Epithelial cell of esophagus (primary cell): ENCODE results near the gene FGD6.
A peak's percentile ranks its signal among the peaks of the same experiment; 100 is the strongest.

ENCODE experiments used
- DNase-seq: peaks from one replicate; pipeline ENCODE4 v3.0.0; 2010; ENCODE audit warnings: low read depth
- H3K4me3 ChIP-seq: 2 replicates; pipeline ENCODE4 v1.5.1; 2011; ENCODE audit warnings: mild to moderate bottlenecking, low read length, control low read depth
- TF ChIP-seq, protein P1 (sequence below): IDR thresholded peaks from 2 replicates; pipeline ENCODE4 v1.5.1; 2011; ENCODE audit warnings: low read depth, mild to moderate bottlenecking, low read length, control low read depth, inconsistent platforms; ENCODE audit not compliant: insufficient read depth; ENCODE audit errors: missing control alignments

The FGD6 gene

DNA sequence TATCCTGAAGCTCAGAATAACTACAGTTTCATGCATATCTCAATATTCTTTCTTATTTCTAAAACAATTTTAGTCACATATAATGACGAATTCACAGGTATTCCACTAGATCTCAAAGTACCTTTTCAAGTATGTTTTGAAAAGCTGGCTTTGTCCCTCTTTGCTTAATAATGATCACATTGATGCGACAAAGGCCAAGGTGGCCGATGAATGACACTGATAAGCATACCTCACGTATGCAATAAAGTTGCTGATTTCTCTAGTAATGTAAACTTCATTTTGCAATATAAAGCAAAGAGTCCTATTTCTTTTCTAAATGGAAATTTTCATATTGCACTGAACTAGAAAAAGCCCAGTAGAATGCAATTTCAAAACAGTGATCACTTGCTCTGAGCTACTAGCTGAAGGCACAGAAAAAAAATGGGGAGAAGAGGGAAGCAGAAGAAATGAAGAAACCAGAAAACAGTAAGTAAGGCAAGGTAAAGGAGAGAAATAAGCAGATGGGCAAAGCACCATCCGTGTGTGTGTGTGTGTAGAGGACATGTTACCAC, 29.3 kb downstream of the FGD6 start:
- TF ChIP-seq, protein P1, sequence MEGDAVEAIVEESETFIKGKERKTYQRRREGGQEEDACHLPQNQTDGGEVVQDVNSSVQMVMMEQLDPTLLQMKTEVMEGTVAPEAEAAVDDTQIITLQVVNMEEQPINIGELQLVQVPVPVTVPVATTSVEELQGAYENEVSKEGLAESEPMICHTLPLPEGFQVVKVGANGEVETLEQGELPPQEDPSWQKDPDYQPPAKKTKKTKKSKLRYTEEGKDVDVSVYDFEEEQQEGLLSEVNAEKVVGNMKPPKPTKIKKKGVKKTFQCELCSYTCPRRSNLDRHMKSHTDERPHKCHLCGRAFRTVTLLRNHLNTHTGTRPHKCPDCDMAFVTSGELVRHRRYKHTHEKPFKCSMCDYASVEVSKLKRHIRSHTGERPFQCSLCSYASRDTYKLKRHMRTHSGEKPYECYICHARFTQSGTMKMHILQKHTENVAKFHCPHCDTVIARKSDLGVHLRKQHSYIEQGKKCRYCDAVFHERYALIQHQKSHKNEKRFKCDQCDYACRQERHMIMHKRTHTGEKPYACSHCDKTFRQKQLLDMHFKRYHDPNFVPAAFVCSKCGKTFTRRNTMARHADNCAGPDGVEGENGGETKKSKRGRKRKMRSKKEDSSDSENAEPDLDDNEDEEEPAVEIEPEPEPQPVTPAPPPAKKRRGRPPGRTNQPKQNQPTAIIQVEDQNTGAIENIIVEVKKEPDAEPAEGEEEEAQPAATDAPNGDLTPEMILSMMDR = no peak
- DNase-seq = no peak
- no peak overlapping the region for H3K4me3 ChIP-seq

DNA sequence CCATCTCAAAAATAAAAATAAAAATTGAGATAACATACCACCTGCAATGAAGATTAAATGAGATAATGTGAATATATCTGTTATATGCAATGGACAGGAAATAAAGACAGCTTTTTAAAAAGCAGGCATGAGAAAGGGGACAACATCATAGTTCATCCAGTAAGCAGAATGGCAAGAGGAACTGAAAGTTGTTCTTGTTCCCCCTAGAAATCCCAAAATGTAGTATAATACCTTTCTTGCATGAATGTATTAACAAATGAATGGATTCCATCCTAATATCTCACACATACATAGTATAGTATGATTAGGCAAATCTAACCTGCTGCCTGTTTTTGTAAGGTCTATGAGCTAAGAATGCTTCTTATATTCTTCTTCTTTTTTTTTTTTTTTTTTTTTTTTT, 31.4 kb downstream of the FGD6 start:
- no peak for DNase-seq

DNA sequence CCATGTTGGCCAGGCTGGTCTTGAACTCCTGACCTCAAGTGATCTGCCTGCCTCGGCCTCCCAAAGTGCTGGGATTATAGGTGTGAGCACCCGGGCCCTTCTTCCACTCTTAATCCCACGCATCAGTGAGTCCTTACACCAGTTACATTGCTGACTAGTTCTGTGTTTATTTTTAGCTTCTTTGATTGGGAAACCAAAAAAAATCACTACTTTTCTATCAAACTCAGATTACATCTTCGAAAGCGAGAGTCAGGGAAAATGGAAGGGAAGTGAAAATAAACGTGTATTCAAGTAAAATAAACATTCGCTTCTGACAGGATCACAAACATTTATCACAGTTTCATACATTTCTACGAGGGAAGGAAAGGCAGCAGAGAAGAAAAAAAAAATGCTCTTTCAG, 32.2 kb downstream of the FGD6 start:
- TF ChIP-seq, protein P1 = no peak
- no peak overlapping the region for H3K4me3 ChIP-seq
- DNase-seq = no peak

More for the DNA sequence above, 31.4 kb downstream of the FGD6 start:
- no peak overlapping the region for H3K4me3 ChIP-seq
- TF ChIP-seq, protein P1 = no peak

DNA sequence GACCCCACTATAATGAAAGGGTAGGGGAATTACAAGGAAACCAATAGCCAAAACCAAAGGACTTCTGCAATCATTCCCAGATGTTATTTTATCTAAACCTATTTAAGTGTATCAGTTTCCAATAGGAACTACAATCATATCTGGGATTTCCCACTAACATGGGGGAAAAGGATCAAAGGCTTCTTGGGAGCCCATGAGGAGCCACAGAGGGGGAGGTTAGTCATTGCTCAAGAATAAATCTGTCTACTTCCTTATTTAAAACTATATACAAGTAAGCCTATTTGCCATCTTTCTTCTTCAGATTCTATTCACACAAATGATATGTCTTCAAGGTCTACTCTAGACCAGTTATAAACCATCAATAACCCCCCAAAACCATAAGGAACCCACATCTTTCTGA, 33.1 kb downstream of the FGD6 start:
- DNase-seq = no peak
- TF ChIP-seq, protein P1 = no peak
- no peak overlapping the region for H3K4me3 ChIP-seq

DNA sequence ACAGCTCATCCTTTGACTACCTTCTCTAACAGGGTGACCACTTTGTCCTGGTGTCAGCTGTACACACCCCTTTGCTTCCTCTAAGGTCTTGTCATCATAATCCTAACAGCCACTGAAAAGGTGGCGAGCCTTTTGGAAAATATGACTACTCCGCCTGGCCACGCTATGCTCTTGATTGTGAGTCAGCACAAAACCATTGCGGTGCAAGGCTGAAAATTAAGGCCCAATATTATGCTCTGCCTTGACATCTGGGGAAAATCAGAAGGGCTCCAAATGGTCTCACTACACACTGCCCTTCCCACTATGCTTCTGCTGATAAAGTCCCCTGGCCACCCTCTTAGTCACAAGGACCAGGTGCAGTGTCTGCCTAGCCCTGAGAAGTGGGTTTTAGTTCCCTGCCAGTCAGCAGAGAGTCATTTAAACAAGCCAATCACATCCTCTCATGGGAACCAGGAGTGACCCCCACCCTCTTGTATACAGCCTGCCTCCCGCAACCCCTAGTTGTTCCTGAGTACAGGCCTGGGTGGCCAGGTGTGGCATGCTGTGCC, 34.3 kb downstream of the FGD6 start:
- DNase-seq = peak; percentile 81
- no peak overlapping the region for H3K4me3 ChIP-seq
- TF ChIP-seq, protein P1 = no peak

DNA sequence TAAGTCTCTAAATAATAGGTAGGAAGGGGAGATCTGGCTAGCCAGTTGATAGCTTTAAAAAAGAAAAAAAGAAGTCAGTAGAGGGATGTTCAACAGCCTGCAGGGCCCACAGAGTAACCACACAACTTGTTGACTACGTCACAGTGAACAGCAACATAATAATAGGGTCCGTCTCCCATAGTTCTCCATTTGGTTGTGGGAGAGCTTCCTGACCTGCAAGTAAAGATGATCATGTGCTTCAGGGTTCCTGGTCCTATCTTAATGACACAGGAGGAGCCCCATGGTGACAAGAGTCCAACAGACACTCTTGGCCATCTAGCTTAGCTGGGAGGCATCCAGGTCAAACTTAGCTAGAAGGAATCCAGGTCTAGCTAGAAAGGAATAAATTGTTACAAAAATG, 36.2 kb downstream of the FGD6 start:
- TF ChIP-seq, protein P1 = no peak
- no peak overlapping the region for H3K4me3 ChIP-seq
- no peak for DNase-seq

DNA sequence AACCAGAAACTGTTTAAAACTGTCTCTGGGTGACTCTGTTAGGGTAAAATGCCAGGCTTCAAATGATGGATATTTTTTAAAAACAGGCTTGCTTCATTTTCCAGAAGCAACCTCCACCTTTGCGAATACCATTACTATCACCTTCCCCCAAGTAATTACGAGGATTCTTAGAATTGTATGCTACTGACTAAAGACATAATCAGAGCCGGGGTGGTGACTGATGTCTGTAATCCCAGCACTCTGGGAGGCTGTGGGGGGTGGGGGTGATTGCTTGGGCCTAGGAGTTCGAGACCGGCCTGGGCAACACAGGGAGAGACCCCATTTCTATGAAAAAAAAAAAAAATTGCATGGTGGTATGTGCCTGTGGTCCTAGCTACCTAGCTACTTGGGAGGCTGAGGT, 38.3 kb downstream of the FGD6 start:
- TF ChIP-seq, protein P1 = no peak
- no peak overlapping the region for H3K4me3 ChIP-seq
- DNase-seq = no peak
